Measurements from ENCODE around the gene BLVRA. TPM values are rescaled to one million over a fixed set of nuclear protein-coding genes. Genes with fewer than 3 reads are reported as not detected.

BLVRA gene
- polyA plus RNA-seq, 3 donors, result 71.9 to 238 (median 199) TPM

GRCh38 chr7:43764039-43764761 is 5.7 kb downstream of the BLVRA start:
- intact Hi-C loops (cut with micrococcal nuclease), result no loop called here
- Histone ChIP-seq H3K79me2 (ENCODE audit: insufficient read depth, low read length) (peaks cover 91% of the 10 kb centered on the region), H3K36me3 (replicated peaks in 1 of 2; ENCODE audit: control insufficient read depth in 1 of 2, insufficient read depth in 2 of 2, low read length in 2 of 2) (peaks cover 0 to 8% of the 10 kb centered on the region in 2 donors), H3K9me3 (replicated peaks in 1 of 2; ENCODE audit: control insufficient read depth in 1 of 2, insufficient read depth in 1 of 2, low read length in 2 of 2) (no peaks in the 10 kb centered on the region), H3K4me1 (ENCODE audit: control insufficient read depth in 1 of 2, insufficient read depth in 2 of 2, low read length in 2 of 2) (peaks cover 76 to 89% of the 10 kb centered on the region in 2 donors), H2AFZ (ENCODE audit: insufficient read depth, low read depth, low read length, poor library complexity, severe bottlenecking) (peak overlapping the region; percentile 18), H3K4me3 (replicated peaks in 1 of 3; ENCODE audit: low read depth in 2 of 3, low read length in 3 of 3) (peak overlapping the region; percentile 2 to 65 (median 36)), H3K27ac (ENCODE audit: low read depth in 1 of 2, low read length in 2 of 2) (peak overlapping the region; percentile 81 to 84), H3K9ac (ENCODE audit: insufficient read depth, low read length, poor library complexity, severe bottlenecking) (peak overlapping the region; percentile 48), H3K4me2 (replicated peaks; ENCODE audit: extremely low read depth, low read length, poor library complexity, severe bottlenecking) (peak overlapping the region; percentile 73), H3K27me3 (ENCODE audit: control insufficient read depth in 2 of 2, insufficient read depth in 2 of 2, low read length in 2 of 2) (no peaks in the 10 kb centered on the region), H4K20me1 (ENCODE audit: insufficient read depth, low read length) (peaks cover 7% of the 10 kb centered on the region)
- 3% methylated on average over 5 of the region's 9 CpGs for WGBS (ENCODE audit: insufficient coverage)
- Mint-ChIP-seq H3K4me1 (peaks cover 84% of the 10 kb centered on the region), H3K27ac (peak overlapping the region; percentile 91 to 97 (median 96)), H3K27me3 (ENCODE audit: low read depth in 3 of 3) (no peaks in the 10 kb centered on the region), H3K4me3 (peak overlapping the region; percentile 71 to 86), H3K36me3 (peaks cover 15 to 33% of the 10 kb centered on the region in 2 donors), H3K9me3 (no peaks in the 10 kb centered on the region)
- no peak for TF ChIP-seq CTCF (IDR thresholded peaks at IDR 0.05)
- DNase-seq, result peak; percentile 37 to 51 (median 42)

- Histone ChIP-seq H3K4me1 (ENCODE audit: control insufficient read depth in 1 of 2, insufficient read depth in 2 of 2, low read length in 2 of 2) (peaks cover 76 to 89% of the 10 kb centered on the region in 2 donors), H3K79me2 (ENCODE audit: insufficient read depth, low read length) (peaks cover 91% of the 10 kb centered on the region), H3K4me2 (replicated peaks; ENCODE audit: extremely low read depth, low read length, poor library complexity, severe bottlenecking) (peak overlapping the region; percentile 73), H3K27me3 (ENCODE audit: control insufficient read depth in 2 of 2, insufficient read depth in 2 of 2, low read length in 2 of 2) (no peaks in the 10 kb centered on the region), H4K20me1 (ENCODE audit: insufficient read depth, low read length) (peaks cover 11% of the 10 kb centered on the region), H3K27ac (ENCODE audit: low read depth in 1 of 2, low read length in 2 of 2) (peak overlapping the region; percentile 81 to 84), H3K4me3 (replicated peaks in 1 of 3; ENCODE audit: low read depth in 2 of 3, low read length in 3 of 3) (peak overlapping the region; percentile 2 to 65 (median 36)), H3K9me3 (replicated peaks in 1 of 2; ENCODE audit: control insufficient read depth in 1 of 2, insufficient read depth in 1 of 2, low read length in 2 of 2) (no peaks in the 10 kb centered on the region), H3K9ac (ENCODE audit: insufficient read depth, low read length, poor library complexity, severe bottlenecking) (peak overlapping the region; percentile 48), H2AFZ (ENCODE audit: insufficient read depth, low read depth, low read length, poor library complexity, severe bottlenecking) (no peak overlapping the region), H3K36me3 (replicated peaks in 1 of 2; ENCODE audit: control insufficient read depth in 1 of 2, insufficient read depth in 2 of 2, low read length in 2 of 2) (peaks cover 0 to 8% of the 10 kb centered on the region in 2 donors)
- Mint-ChIP-seq H3K27me3 (ENCODE audit: low read depth in 3 of 3) (peaks cover 0 to 1% (median 0%) of the 10 kb centered on the region in 3 donors), H3K9me3 (no peaks in the 10 kb centered on the region), H3K27ac (peak overlapping the region; percentile 91 to 97 (median 96)), H3K4me3 (peak overlapping the region; percentile 71 to 86), H3K4me1 (peaks cover 85% of the 10 kb centered on the region), H3K36me3 (peaks cover 15 to 32% of the 10 kb centered on the region in 2 donors)
- no peak for TF ChIP-seq CTCF (IDR thresholded peaks at IDR 0.05)
- DNase-seq, result peak; percentile 51 to 77 (median 71)
- WGBS (ENCODE audit: insufficient coverage), result 72% methylated on average over 5 of the region's 10 CpGs
- intact Hi-C loops (cut with micrococcal nuclease), result no loop called here
Observed at GRCh38 chr7:43764807-43765491, 6.5 kb downstream of the BLVRA start.

Measured in CD14-positive monocyte (primary cell).